ENCODE results near the gene ALDH6A1. TPM values are rescaled to one million over a fixed set of nuclear protein-coding genes. Genes with fewer than 3 reads are reported as not detected.

Gene ALDH6A1
- total RNA-seq, 1 experiment from 2014 or later: 21.6 TPM

DNA sequence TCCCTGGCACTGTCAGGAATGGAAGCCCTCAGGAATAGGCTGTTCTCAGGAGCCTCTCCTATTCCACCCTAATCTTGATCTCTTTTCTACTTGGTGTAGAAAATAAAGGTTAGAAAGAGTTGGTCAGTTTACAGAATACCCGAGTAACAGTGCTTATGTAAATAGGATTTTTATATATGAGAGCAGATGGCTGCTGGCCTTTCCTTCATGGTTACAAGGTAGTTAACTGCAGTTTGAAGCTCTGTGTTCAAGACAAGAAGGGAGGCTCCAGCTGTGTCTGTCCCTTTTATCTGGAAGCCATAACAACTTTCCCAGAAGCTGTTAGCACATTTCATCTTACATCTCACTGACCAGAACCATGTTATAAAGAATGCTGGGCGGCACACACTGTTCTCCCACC lies 42.0 kb downstream of the ALDH6A1 start:
- no peaks in the 10 kb centered on the region for H3K4me1 Mint-ChIP-seq
- no peaks in the 10 kb centered on the region for H3K9me3 Mint-ChIP-seq
- DNase-seq (ENCODE audit: low spot score) (no peak), ATAC-seq (no peak)
- TF ChIP-seq, protein P1, sequence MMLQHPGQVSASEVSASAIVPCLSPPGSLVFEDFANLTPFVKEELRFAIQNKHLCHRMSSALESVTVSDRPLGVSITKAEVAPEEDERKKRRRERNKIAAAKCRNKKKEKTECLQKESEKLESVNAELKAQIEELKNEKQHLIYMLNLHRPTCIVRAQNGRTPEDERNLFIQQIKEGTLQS (CRISPR knock-in tag; conservative IDR thresholded peaks at IDR 0.05): no peak
- TF ChIP-seq NR3C1 (CRISPR knock-in tag; conservative IDR thresholded peaks at IDR 0.05; ENCODE audit: low read depth) (no peak), TEAD4 (CRISPR knock-in tag; IDR thresholded peaks at IDR 0.05) (no peak), FOXK1 (CRISPR knock-in tag; IDR thresholded peaks at IDR 0.05) (no peak), SOX15 (CRISPR knock-in tag; IDR thresholded peaks at IDR 0.05) (no peak), TCF7 (CRISPR knock-in tag; IDR thresholded peaks at IDR 0.05; ENCODE audit: low read depth) (no peak), ESRRA (CRISPR knock-in tag; IDR thresholded peaks at IDR 0.05; ENCODE audit: borderline replicate concordance) (no peak), GABPB1 (CRISPR knock-in tag; IDR thresholded peaks at IDR 0.05) (no peak), NFE2L1 (CRISPR knock-in tag; IDR thresholded peaks at IDR 0.05) (no peak)
- TF ChIP-seq, protein P2, sequence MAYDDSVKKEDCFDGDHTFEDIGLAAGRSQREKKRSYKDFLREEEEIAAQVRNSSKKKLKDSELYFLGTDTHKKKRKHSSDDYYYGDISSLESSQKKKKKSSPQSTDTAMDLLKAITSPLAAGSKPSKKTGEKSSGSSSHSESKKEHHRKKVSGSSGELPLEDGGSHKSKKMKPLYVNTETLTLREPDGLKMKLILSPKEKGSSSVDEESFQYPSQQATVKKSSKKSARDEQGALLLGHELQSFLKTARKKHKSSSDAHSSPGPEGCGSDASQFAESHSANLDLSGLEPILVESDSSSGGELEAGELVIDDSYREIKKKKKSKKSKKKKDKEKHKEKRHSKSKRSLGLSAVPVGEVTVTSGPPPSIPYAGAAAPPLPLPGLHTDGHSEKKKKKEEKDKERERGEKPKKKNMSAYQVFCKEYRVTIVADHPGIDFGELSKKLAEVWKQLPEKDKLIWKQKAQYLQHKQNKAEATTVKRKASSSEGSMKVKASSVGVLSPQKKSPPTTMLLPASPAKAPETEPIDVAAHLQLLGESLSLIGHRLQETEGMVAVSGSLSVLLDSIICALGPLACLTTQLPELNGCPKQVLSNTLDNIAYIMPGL (CRISPR knock-in tag; IDR thresholded peaks at IDR 0.05): no peak
- TF ChIP-seq, protein P3, sequence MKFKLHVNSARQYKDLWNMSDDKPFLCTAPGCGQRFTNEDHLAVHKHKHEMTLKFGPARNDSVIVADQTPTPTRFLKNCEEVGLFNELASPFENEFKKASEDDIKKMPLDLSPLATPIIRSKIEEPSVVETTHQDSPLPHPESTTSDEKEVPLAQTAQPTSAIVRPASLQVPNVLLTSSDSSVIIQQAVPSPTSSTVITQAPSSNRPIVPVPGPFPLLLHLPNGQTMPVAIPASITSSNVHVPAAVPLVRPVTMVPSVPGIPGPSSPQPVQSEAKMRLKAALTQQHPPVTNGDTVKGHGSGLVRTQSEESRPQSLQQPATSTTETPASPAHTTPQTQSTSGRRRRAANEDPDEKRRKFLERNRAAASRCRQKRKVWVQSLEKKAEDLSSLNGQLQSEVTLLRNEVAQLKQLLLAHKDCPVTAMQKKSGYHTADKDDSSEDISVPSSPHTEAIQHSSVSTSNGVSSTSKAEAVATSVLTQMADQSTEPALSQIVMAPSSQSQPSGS (CRISPR knock-in tag; IDR thresholded peaks at IDR 0.05; ENCODE audit: borderline replicate concordance, low read depth): no peak
- TF ChIP-seq, protein P4, sequence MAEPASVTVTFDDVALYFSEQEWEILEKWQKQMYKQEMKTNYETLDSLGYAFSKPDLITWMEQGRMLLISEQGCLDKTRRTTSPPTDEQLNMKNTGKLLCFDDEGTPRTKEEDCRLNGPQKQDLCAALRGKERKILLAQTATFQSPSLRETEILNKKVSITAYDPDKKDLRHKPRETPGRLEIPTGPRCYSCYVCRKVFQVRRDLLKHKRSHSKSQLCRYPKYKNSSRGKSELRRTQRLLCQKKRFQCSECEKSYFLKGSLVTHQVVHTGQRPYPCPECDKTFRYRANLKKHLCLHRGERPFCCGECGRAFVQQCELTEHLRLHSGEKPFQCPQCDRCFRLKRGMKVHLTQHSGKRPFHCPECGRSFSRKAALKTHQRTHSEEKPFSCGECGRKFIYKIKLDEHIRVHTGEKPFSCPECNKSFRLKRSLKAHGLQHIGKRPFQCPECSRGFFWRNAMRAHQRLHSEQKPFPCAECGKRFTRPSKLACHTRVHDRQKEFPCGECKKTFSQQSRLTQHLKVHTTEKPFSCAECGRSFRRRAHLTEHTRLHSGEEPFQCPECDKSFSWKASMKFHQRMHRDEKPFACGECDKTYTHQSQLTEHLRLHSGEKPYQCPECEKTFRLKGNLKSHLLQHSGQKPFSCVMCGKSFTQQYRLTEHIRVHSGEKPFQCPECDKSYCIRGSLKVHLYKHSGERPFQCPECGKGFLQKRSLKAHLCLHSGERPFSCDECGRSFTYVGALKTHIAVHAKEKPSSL (CRISPR knock-in tag; conservative IDR thresholded peaks at IDR 0.05): no peak
- TF ChIP-seq, protein P5, sequence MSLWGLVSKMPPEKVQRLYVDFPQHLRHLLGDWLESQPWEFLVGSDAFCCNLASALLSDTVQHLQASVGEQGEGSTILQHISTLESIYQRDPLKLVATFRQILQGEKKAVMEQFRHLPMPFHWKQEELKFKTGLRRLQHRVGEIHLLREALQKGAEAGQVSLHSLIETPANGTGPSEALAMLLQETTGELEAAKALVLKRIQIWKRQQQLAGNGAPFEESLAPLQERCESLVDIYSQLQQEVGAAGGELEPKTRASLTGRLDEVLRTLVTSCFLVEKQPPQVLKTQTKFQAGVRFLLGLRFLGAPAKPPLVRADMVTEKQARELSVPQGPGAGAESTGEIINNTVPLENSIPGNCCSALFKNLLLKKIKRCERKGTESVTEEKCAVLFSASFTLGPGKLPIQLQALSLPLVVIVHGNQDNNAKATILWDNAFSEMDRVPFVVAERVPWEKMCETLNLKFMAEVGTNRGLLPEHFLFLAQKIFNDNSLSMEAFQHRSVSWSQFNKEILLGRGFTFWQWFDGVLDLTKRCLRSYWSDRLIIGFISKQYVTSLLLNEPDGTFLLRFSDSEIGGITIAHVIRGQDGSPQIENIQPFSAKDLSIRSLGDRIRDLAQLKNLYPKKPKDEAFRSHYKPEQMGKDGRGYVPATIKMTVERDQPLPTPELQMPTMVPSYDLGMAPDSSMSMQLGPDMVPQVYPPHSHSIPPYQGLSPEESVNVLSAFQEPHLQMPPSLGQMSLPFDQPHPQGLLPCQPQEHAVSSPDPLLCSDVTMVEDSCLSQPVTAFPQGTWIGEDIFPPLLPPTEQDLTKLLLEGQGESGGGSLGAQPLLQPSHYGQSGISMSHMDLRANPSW (CRISPR knock-in tag; conservative IDR thresholded peaks at IDR 0.05; ENCODE audit: low read depth): no peak
- TF ChIP-seq, protein P6, sequence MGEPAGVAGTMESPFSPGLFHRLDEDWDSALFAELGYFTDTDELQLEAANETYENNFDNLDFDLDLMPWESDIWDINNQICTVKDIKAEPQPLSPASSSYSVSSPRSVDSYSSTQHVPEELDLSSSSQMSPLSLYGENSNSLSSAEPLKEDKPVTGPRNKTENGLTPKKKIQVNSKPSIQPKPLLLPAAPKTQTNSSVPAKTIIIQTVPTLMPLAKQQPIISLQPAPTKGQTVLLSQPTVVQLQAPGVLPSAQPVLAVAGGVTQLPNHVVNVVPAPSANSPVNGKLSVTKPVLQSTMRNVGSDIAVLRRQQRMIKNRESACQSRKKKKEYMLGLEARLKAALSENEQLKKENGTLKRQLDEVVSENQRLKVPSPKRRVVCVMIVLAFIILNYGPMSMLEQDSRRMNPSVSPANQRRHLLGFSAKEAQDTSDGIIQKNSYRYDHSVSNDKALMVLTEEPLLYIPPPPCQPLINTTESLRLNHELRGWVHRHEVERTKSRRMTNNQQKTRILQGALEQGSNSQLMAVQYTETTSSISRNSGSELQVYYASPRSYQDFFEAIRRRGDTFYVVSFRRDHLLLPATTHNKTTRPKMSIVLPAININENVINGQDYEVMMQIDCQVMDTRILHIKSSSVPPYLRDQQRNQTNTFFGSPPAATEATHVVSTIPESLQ (CRISPR knock-in tag; IDR thresholded peaks at IDR 0.05): no peak
- TF ChIP-seq, protein P7, sequence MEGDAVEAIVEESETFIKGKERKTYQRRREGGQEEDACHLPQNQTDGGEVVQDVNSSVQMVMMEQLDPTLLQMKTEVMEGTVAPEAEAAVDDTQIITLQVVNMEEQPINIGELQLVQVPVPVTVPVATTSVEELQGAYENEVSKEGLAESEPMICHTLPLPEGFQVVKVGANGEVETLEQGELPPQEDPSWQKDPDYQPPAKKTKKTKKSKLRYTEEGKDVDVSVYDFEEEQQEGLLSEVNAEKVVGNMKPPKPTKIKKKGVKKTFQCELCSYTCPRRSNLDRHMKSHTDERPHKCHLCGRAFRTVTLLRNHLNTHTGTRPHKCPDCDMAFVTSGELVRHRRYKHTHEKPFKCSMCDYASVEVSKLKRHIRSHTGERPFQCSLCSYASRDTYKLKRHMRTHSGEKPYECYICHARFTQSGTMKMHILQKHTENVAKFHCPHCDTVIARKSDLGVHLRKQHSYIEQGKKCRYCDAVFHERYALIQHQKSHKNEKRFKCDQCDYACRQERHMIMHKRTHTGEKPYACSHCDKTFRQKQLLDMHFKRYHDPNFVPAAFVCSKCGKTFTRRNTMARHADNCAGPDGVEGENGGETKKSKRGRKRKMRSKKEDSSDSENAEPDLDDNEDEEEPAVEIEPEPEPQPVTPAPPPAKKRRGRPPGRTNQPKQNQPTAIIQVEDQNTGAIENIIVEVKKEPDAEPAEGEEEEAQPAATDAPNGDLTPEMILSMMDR (IDR thresholded peaks at IDR 0.05): no peak
- TF ChIP-seq, protein P8, sequence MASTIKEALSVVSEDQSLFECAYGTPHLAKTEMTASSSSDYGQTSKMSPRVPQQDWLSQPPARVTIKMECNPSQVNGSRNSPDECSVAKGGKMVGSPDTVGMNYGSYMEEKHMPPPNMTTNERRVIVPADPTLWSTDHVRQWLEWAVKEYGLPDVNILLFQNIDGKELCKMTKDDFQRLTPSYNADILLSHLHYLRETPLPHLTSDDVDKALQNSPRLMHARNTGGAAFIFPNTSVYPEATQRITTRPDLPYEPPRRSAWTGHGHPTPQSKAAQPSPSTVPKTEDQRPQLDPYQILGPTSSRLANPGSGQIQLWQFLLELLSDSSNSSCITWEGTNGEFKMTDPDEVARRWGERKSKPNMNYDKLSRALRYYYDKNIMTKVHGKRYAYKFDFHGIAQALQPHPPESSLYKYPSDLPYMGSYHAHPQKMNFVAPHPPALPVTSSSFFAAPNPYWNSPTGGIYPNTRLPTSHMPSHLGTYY (CRISPR knock-in tag; IDR thresholded peaks at IDR 0.05): no peak
- no peak overlapping the region for H3K27ac Mint-ChIP-seq
- no peak overlapping the region for H3K4me3 Mint-ChIP-seq
- no peaks in the 10 kb centered on the region for H3K27me3 Mint-ChIP-seq (ENCODE audit: low read depth)
- H3K36me3 Mint-ChIP-seq: no peaks in the 10 kb centered on the region
- CTCF ChIA-PET: interaction anchor here (1.2 kb wide), 1 partner anchor 107 kb away, joined by 3 read pairs; no protein-coding TSS in a partner anchor
- POLR2A ChIA-PET: no interaction called here

Data from WTC11 (cell line).